H1 (cell line): Measurements from ENCODE around the gene HS6ST2. TPM values are rescaled to one million over a fixed set of nuclear protein-coding genes. Genes with fewer than 3 reads are reported as not detected.

Experiments used
- ASH2L ChIP-seq: fragments of 200-600, 300-600 bp; sonication (generic); IDR thresholded peaks from one replicate; pipeline ENCODE4 v1.7.1; 2017; ENCODE audit warnings: low read length
- EZH2 ChIP-seq: fragments of 200-600 bp; sonication (generic); IDR thresholded peaks from 2 replicates; pipeline ENCODE4 v1.7.1; 2012; ENCODE audit warnings: low read depth, mild to moderate bottlenecking, moderate library complexity, low read length, inconsistent platforms; ENCODE audit not compliant: severe bottlenecking
- NANOG ChIP-seq: IDR thresholded peaks from 2 replicates; pipeline ENCODE4 v1.6.1; 2011; ENCODE audit warnings: low read length, low read depth, mild to moderate bottlenecking, inconsistent platforms; ENCODE audit not compliant: insufficient read depth, poor library complexity, severe bottlenecking
- POU5F1 ChIP-seq: IDR thresholded peaks from 2 replicates; pipeline ENCODE4 v1.6.1; 2011; ENCODE audit warnings: low read depth, mild to moderate bottlenecking, low read length, moderate library complexity
- SIRT6 ChIP-seq: IDR thresholded peaks from one replicate; pipeline ENCODE4 v1.7.1; 2012; ENCODE audit warnings: low read length, inconsistent platforms
- SRF ChIP-seq: IDR thresholded peaks from 2 replicates; pipeline ENCODE4 v1.6.1; 2011; ENCODE audit warnings: mild to moderate bottlenecking, low read depth, low read length, moderate library complexity
- polyA plus RNA-seq, 7 experiments: library from polyadenylated mRNA; depleted of rRNA in 3 of 7; stranded (reverse) in 5 of 7; unstranded in 2 of 7; fragments of >200 nt in 5 of 7; fragments of 200-250 nt in 2 of 7; gene quantifications; 1 replicate in 5 of 7; 2 replicates in 1 of 7; 4 replicates in 1 of 7; pipeline versions ENCODE4 v1.2.1 to v1.2.3, GENCODE V29; 2011 to 2013; ENCODE audit warnings: missing spikeins in 2 of 7, mixed read lengths in 2 of 7
- total RNA-seq: library from RNA; stranded (reverse); fragmentation: NEBNext Ultra II Directional; extraction: Animal tissue kit (Norgen Biotek cat#: 25700); gene quantifications from 2 replicates; pipeline ENCODE4 v1.2.1, GENCODE V29; 2021
- TF ChIP-seq, protein P1 (sequence below): IDR thresholded peaks from 2 replicates; pipeline ENCODE4 v1.6.1; 2012; ENCODE audit warnings: inconsistent platforms

HS6ST2 gene
- total and polyA plus RNA-seq, 2 of the 8 experiments (the other 6 are each of a cell fraction or from before 2014, with no cell fraction given), result 3.9 TPM

DNA sequence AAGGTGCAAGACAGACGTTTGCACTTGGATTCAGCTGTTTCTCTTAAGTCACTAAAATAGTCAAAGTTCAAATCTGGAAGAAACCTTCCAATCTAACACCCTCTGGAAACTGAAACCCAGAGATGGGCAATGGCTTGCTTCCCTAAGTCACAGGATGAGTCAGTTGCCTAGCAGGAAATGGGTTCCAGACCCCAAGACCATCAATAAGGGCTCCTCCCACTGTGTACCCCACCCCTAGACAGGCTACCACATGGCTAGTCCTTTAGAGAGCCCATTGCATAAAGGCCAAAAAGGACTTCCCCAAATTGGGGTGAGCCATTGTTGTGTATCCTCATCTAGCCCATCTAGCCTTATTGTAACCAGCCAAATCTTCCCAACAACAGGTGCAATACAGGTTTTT lies 216.2 kb downstream of the HS6ST2 start (continued):
- TF ChIP-seq NANOG (no peak), SIRT6 (no peak), POU5F1 (no peak), ASH2L (no peak), EZH2 (no peak), SRF (no peak)
- TF ChIP-seq, protein P1, sequence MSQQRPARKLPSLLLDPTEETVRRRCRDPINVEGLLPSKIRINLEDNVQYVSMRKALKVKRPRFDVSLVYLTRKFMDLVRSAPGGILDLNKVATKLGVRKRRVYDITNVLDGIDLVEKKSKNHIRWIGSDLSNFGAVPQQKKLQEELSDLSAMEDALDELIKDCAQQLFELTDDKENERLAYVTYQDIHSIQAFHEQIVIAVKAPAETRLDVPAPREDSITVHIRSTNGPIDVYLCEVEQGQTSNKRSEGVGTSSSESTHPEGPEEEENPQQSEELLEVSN, result no peak
